HepG2 (cell line): ENCODE data around the gene SPPL3. TPM values are rescaled to one million over a fixed set of nuclear protein-coding genes. Genes with fewer than 3 reads are reported as not detected.

Experiments used
- ATAC-seq: fragments of 200-7000 bp; cut with Tn5 transposase; 3 replicates; pipeline ENCODE4 v1.9.1; 2020; ENCODE audit warnings: mild to moderate bottlenecking, moderate library complexity
- BruUV-seq: library from RNA; stranded (reverse); fragments of 400-500 nt; replicated peaks from 2 replicates; lab custom pipeline; 2021; lab: Mats Ljungman, UMichigan
- CTCF ChIA-PET: fragments of 300-600 bp; formaldehyde crosslinking; extraction: SDS; loops from one replicate; lab custom pipeline; 2021; ENCODE audit warnings: low total read pairs, inconsistent platforms, low intra/inter-chr PET ratio; lab: Yijun Ruan, JAX
- POLR2A ChIA-PET: fragments of 350-600 bp; sonication (Branson Sonifier 250); formaldehyde crosslinking; loops from one replicate; lab custom pipeline; 2020; ENCODE audit warnings: antibody characterized with exemption, inconsistent platforms; lab: Yijun Ruan, JAX
- DNase-seq: peaks from one replicate; pipeline ENCODE4 v3.0.0-alpha.2; 2015; ENCODE audit warnings: low spot score
- FAIRE-seq: peaks from 3 replicates; lab custom pipeline; 2011; peaks lifted over from hg19 to GRCh38; lab: Jason Lieb, UNC
- H2AFZ ChIP-seq: one replicate; pipeline ENCODE4 v1.6.1; 2011; ENCODE audit warnings: low read length, inconsistent platforms
- H3K27ac ChIP-seq: fragments of 300-600 bp; 3 replicates; pipeline ENCODE4 v1.8.0; 2011; ENCODE audit warnings: mixed run types, mild to moderate bottlenecking, mixed read lengths, low read length, inconsistent platforms; ENCODE audit not compliant: insufficient read depth; ENCODE audit errors: extremely low read length
- H3K27me3 ChIP-seq, 2 experiments: fragments of 200-600 bp in 1 of 2; 2 replicates in 1 of 2; 3 replicates in 1 of 2; pipeline versions ENCODE4 v1.6.0 to v1.8.0; 2011; ENCODE audit warnings: low read length in 2 of 2, mild to moderate bottlenecking in 2 of 2, moderate library complexity in 2 of 2, inconsistent platforms in 1 of 2; ENCODE audit not compliant: insufficient read depth in 2 of 2, control insufficient read depth in 1 of 2
- H3K36me3 ChIP-seq, 2 experiments: fragments of 200-600 bp in 1 of 2; replicated peaks in 1 of 2; 2 replicates in 1 of 2; 3 replicates in 1 of 2; pipeline versions ENCODE4 v1.5.1 to v1.8.0; 2011; ENCODE audit warnings: low read length in 2 of 2, inconsistent platforms in 1 of 2; ENCODE audit not compliant: insufficient read depth in 2 of 2, control insufficient read depth in 1 of 2
- H3K4me1 ChIP-seq: 2 replicates; pipeline ENCODE4 v1.5.1; 2012; ENCODE audit warnings: low read length, inconsistent platforms; ENCODE audit not compliant: insufficient read depth
- H3K4me2 ChIP-seq: 2 replicates; pipeline ENCODE4 v1.6.0; 2011; ENCODE audit warnings: low read depth, low read length, inconsistent platforms
- H3K4me3 ChIP-seq, 3 experiments: fragments of 200-600 bp in 1 of 3; sonication (generic), shearing (Covaris generic) in 1 of 3; replicated peaks in 1 of 3; 2 replicates each; pipeline ENCODE4 v1.5.1; 2011 to 2016; ENCODE audit warnings: low read length in 3 of 3, inconsistent platforms in 2 of 3, low read depth in 2 of 3, mild to moderate bottlenecking in 2 of 3, control low read depth in 1 of 3, mixed read lengths in 1 of 3; ENCODE audit not compliant: insufficient read depth in 1 of 3
- H3K79me2 ChIP-seq: one replicate; pipeline ENCODE4 v1.6.1; 2011; ENCODE audit warnings: low read length, inconsistent platforms; ENCODE audit not compliant: insufficient read depth
- H3K9ac ChIP-seq: 2 replicates; pipeline ENCODE4 v1.6.0; 2011; ENCODE audit warnings: mild to moderate bottlenecking, low read depth, low read length, inconsistent platforms; ENCODE audit not compliant: insufficient read depth
- H3K9me3 ChIP-seq: 2 replicates; pipeline ENCODE4 v1.5.1; 2012; ENCODE audit warnings: mild to moderate bottlenecking, low read length
- H4K20me1 ChIP-seq: 2 replicates; pipeline ENCODE4 v1.6.0; 2011; ENCODE audit warnings: inconsistent platforms, mild to moderate bottlenecking, low read length, moderate library complexity; ENCODE audit not compliant: insufficient read depth
- BORCS8-MEF2B ChIP-seq: sonication (generic); formaldehyde crosslinking; IDR thresholded peaks from 2 replicates; pipeline ENCODE4 v1.8.0; 2022; ENCODE audit warnings: mild to moderate bottlenecking, missing genetic modification reagents
- CENPX ChIP-seq: sonication (generic); formaldehyde crosslinking; IDR thresholded peaks from 2 replicates; pipeline ENCODE4 v1.9.0; 2021; ENCODE audit warnings: mild to moderate bottlenecking, missing genetic modification reagents, moderate library complexity
- FOSL2 ChIP-seq: sonication (generic); formaldehyde crosslinking; IDR thresholded peaks from 2 replicates; pipeline ENCODE4 v1.4.0; 2020; ENCODE audit warnings: missing genetic modification reagents
- GATAD2A ChIP-seq: IDR thresholded peaks from 2 replicates; pipeline ENCODE4 v1.6.1; 2016
- HOXD1 ChIP-seq: sonication (generic); formaldehyde crosslinking; IDR thresholded peaks from 2 replicates; pipeline ENCODE4 v1.5.0; 2020; ENCODE audit warnings: missing genetic modification reagents
- IRF2 ChIP-seq: IDR thresholded peaks from 2 replicates; pipeline ENCODE4 v1.6.1; 2018; ENCODE audit warnings: missing genetic modification reagents, missing compliant biosample characterization
- KLF11 ChIP-seq: IDR thresholded peaks from 2 replicates; pipeline ENCODE4 v1.6.1; 2016; ENCODE audit warnings: missing compliant biosample characterization
- MIXL1 ChIP-seq: IDR thresholded peaks from 2 replicates; pipeline ENCODE4 v1.6.1; 2016
- MYC ChIP-seq: sonication (generic); formaldehyde crosslinking; IDR thresholded peaks from 2 replicates; pipeline ENCODE4 v1.9.0; 2021; ENCODE audit warnings: missing genetic modification reagents, borderline replicate concordance
- RAD21 ChIP-seq: fragments of 450-650 bp; formaldehyde crosslinking; IDR thresholded peaks from 2 replicates; pipeline ENCODE4 v1.5.0; 2020; ENCODE audit warnings: mild to moderate bottlenecking
- SMC3 ChIP-seq: IDR thresholded peaks from 2 replicates; pipeline ENCODE4 v1.6.1; 2011; ENCODE audit warnings: low read length, improper control_type of control experiment
- STAG1 ChIP-seq: sonication (generic); formaldehyde crosslinking; IDR thresholded peaks from 2 replicates; pipeline ENCODE4 v1.4.0; 2020; ENCODE audit warnings: missing genetic modification reagents
- TEAD3 ChIP-seq: optimal IDR thresholded peaks from 2 replicates; pipeline ENCODE3; 2016; ENCODE audit warnings: borderline replicate concordance
- TRIM24 ChIP-seq: sonication (generic); formaldehyde crosslinking; IDR thresholded peaks from 2 replicates; pipeline ENCODE4 v1.8.0; 2022; ENCODE audit warnings: mild to moderate bottlenecking, missing genetic modification reagents
- XRCC5 ChIP-seq: fragments of 200-400 bp; formaldehyde crosslinking; optimal IDR thresholded peaks from 2 replicates; pipeline ENCODE3; 2017; ENCODE audit warnings: mild to moderate bottlenecking, low read length
- ZBTB7B ChIP-seq: sonication (generic); formaldehyde crosslinking; IDR thresholded peaks from 2 replicates; pipeline ENCODE4 v1.4.0; 2020; ENCODE audit warnings: missing genetic modification reagents
- ZKSCAN8 ChIP-seq: IDR thresholded peaks from 2 replicates; pipeline ENCODE4 v1.6.1; 2016; ENCODE audit warnings: borderline replicate concordance, missing genetic modification reagents, missing compliant biosample characterization
- WGBS: methylation state at CpG from one replicate; pipeline ENCODE4 v1.1.6; 2017; ENCODE audit warnings: low lambda C conversion rate; 5-methylcytosine and 5-hydroxymethylcytosine counted together
- in situ Hi-C: cut with HindIII; loops from 2 replicates; pipeline ENCODE4 v1.10.0; 2017; ENCODE audit warnings: low pct_unique_long_range_greater_than_20kb; ENCODE audit not compliant: extremely low pct_ligation_motif_present
- intact Hi-C: fragments of 100-400 bp; cut with micrococcal nuclease; formaldehyde crosslinking; loops from one replicate; pipeline ENCODE4 v1.10.0; 2022; ENCODE audit not compliant: unreplicated experiment
- polyA plus RNA-seq, 8 experiments: library from polyadenylated mRNA; depleted of rRNA in 3 of 8; stranded (reverse) in 7 of 8; unstranded in 1 of 8; fragments of >200 nt; fragmentation: Illumina TruSeq in 4 of 8; extraction: Trizol in 4 of 8; gene quantifications; 2 replicates each; pipeline versions ENCODE4 v1.2.1 to v1.2.3, GENCODE V29; 2011 to 2016; ENCODE audit warnings: low read depth in 4 of 8, missing spikeins in 1 of 8, mixed read lengths in 1 of 8; ENCODE audit not compliant: insufficient read depth in 1 of 8
- total RNA-seq, 5 experiments: library from RNA; depleted of rRNA; stranded (reverse); fragments of >200 nt; fragmentation: Illumina TruSeq; extraction: Trizol; gene quantifications; 2 replicates each; pipeline ENCODE4 v1.2.3, GENCODE V29; 2016; ENCODE audit warnings: low read depth in 1 of 5
- TF ChIP-seq, protein P1 (sequence below): sonication (generic); formaldehyde crosslinking; IDR thresholded peaks from 2 replicates; pipeline ENCODE4 v1.5.0; 2020; ENCODE audit warnings: mild to moderate bottlenecking, missing genetic modification reagents, moderate library complexity

Gene SPPL3
- total and polyA plus RNA-seq, 2 of the 13 experiments (the other 11 are each of a cell fraction or from before 2014, with no cell fraction given): 8.9 to 9.1 TPM

DNA sequence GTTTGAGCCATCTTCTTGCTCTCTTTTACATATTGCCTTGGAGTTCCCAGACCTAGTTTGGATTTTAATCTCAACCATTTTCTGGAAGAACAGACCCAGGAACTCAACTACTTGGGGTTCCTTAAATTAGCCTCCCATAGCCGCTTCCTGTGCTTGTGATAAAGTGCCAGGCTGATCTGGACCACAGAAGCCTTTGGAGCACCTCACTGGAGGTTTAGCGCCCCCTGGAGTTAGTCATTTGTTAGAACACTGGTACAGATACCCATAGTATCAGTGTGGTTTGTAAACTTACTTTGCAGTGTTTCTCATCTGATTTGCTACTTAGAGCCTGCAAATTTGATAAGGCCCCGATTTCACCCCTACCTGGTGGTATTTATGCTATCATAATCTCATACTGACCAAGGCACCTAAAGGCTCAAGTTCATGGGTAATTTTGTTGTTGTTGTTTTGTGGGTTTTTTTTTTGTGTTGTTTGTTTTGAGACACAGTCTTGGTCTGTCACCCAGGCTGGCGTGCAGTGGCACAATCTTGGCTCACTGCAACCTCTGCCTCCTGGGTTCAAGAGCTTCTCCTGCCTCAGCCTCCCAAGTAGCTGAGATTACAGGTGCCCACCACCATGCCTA is 190.2 kb downstream of the SPPL3 start:
- DNase-seq (peak; percentile 73), FAIRE-seq (peak; percentile 86), ATAC-seq (peak; percentile 47)
- in situ Hi-C loops: loop anchor here (5.0 kb wide), 2 partner anchors 67 to 132 kb away; partner anchors contain the start of gene POP5
- Histone ChIP-seq H3K36me3 (peaks cover 2 to 33% of the 10 kb centered on the region in 2 experiments), H3K4me1 (peaks cover 37% of the 10 kb centered on the region), H3K27me3 (no peaks in the 10 kb centered on the region), H2AFZ (no peak overlapping the region), H3K27ac (no peak overlapping the region), H4K20me1 (no peaks in the 10 kb centered on the region; the same call in 1 of the 2 replicates), H3K4me3 (no peak overlapping the region), H3K9me3 (no peaks in the 10 kb centered on the region), H3K79me2 (peaks cover 14% of the 10 kb centered on the region), H3K4me2 (no peak overlapping the region), H3K9ac (no peak overlapping the region)
- ChIA-PET POLR2A (no interaction called here), CTCF (interaction anchor here (1.3 to 2.9 kb wide), 3 partner anchors 65 to 130 kb away, joined by 4 to 26 read pairs (median 21); no protein-coding TSS in a partner anchor)
- intact Hi-C loops: loop anchor here (1.0 to 2.0 kb wide), 2 partner anchors 25 to 64 kb away; no protein-coding TSS in a partner anchor
- 26% methylated on average over 4 of the region's 4 CpGs for WGBS
- no TSS peak for BruUV-seq
- TF ChIP-seq MYC (CRISPR knock-in tag) (no peak), KLF11 (CRISPR knock-in tag) (0 out of 2 replicates have a peak, but pooled peaks have one; percentile 33), FOSL2 (peak; percentile 26; the same call in 1 of the 2 replicates), HOXD1 (CRISPR knock-in tag) (no peak), SMC3 (peak; percentile 93), TRIM24 (no peak), MIXL1 (0 out of 2 replicates have a peak, but pooled peaks have one; percentile 20), RAD21 (CRISPR knock-in tag) (peak; percentile 73), XRCC5 (peak; percentile 37), GATAD2A (0 out of 2 replicates have a peak, but pooled peaks have one; percentile 23), CENPX (CRISPR knock-in tag) (no peak), ZKSCAN8 (CRISPR knock-in tag) (0 out of 2 replicates have a peak, but pooled peaks have one; percentile 21), IRF2 (0 out of 2 replicates have a peak, but pooled peaks have one; percentile 26), TEAD3 (CRISPR knock-in tag) (peak; percentile 56), BORCS8-MEF2B (CRISPR knock-in tag) (no peak), STAG1 (CRISPR knock-in tag) (peak; percentile 82), ZBTB7B (CRISPR knock-in tag) (no peak)
- TF ChIP-seq, protein P1, sequence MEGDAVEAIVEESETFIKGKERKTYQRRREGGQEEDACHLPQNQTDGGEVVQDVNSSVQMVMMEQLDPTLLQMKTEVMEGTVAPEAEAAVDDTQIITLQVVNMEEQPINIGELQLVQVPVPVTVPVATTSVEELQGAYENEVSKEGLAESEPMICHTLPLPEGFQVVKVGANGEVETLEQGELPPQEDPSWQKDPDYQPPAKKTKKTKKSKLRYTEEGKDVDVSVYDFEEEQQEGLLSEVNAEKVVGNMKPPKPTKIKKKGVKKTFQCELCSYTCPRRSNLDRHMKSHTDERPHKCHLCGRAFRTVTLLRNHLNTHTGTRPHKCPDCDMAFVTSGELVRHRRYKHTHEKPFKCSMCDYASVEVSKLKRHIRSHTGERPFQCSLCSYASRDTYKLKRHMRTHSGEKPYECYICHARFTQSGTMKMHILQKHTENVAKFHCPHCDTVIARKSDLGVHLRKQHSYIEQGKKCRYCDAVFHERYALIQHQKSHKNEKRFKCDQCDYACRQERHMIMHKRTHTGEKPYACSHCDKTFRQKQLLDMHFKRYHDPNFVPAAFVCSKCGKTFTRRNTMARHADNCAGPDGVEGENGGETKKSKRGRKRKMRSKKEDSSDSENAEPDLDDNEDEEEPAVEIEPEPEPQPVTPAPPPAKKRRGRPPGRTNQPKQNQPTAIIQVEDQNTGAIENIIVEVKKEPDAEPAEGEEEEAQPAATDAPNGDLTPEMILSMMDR: peak; percentile 84
